ENCODE measurements around the gene PAX2.

PAX2 gene

GRCh38 chr10:100802196-100802595 lies 56.8 kb downstream of the PAX2 start:
- no peak for TF ChIP-seq CTCF (conservative IDR thresholded peaks at IDR 0.05)
- no peak for TF ChIP-seq ZFX (IDR thresholded peaks at IDR 0.05)
- no peak overlapping the region for H3K27ac ChIP-seq

GRCh38 chr10:100802607-100803006 lies 57.2 kb downstream of the PAX2 start:
- H3K27ac ChIP-seq, result no peak overlapping the region
- no peak for TF ChIP-seq ZFX (IDR thresholded peaks at IDR 0.05)
- no peak for TF ChIP-seq CTCF (conservative IDR thresholded peaks at IDR 0.05)

- H3K27ac ChIP-seq, result no peak overlapping the region
- TF ChIP-seq ZFX (IDR thresholded peaks at IDR 0.05) (no peak), CTCF (conservative IDR thresholded peaks at IDR 0.05) (no peak)
Measured at GRCh38 chr10:100803492-100803891, 58.1 kb downstream of the PAX2 start.

- no peak for TF ChIP-seq ZFX (IDR thresholded peaks at IDR 0.05)
- TF ChIP-seq CTCF (conservative IDR thresholded peaks at IDR 0.05), result no peak
- no peak overlapping the region for H3K27ac ChIP-seq
Measured at GRCh38 chr10:100803908-100804307, 58.5 kb downstream of the PAX2 start.

- TF ChIP-seq ZFX (IDR thresholded peaks at IDR 0.05) (no peak), CTCF (conservative IDR thresholded peaks at IDR 0.05) (no peak)
- H3K27ac ChIP-seq, result no peak overlapping the region
Measured at GRCh38 chr10:100805543-100806355, 60.4 kb downstream of the PAX2 start.

GRCh38 chr10:100806356-100806645 lies 60.9 kb downstream of the PAX2 start:
- no peak overlapping the region for H3K27ac ChIP-seq
- no peak for TF ChIP-seq CTCF (conservative IDR thresholded peaks at IDR 0.05)
- TF ChIP-seq ZFX (IDR thresholded peaks at IDR 0.05), result no peak

GRCh38 chr10:100807241-100807951 lies 62.0 kb downstream of the PAX2 start:
- TF ChIP-seq CTCF (conservative IDR thresholded peaks at IDR 0.05) (no peak), ZFX (IDR thresholded peaks at IDR 0.05) (no peak)
- no peak overlapping the region for H3K27ac ChIP-seq
